ENCODE results near the gene GRIK3. TPM values are rescaled to one million over a fixed set of nuclear protein-coding genes. Genes with fewer than 3 reads are reported as not detected.

The GRIK3 gene
- total RNA-seq, 2 donors from 2014 or later: 0.20 to 1.2 TPM

- Histone ChIP-seq H3K9ac (ENCODE audit: low read depth in 2 of 2, low read length in 2 of 2) (no peak overlapping the region), H3K27me3 (no peaks in the 10 kb centered on the region), H3K36me3 (no peaks in the 10 kb centered on the region), H3K4me1 (no peaks in the 10 kb centered on the region), H3K9me3 (no peaks in the 10 kb centered on the region), H3K4me3 (no peak overlapping the region), H3K27ac (no peak overlapping the region)
- TF ChIP-seq CTCF (IDR thresholded peaks at IDR 0.05): no peak
- no peak for DNase-seq
- intact Hi-C loops (cut with DNase I): no loop called here
These were observed 195.4 kb downstream of the GRIK3 start for GRCh38 chr1:36838888-36839287.

GRCh38 chr1:36836916-36837315 is 197.4 kb downstream of the GRIK3 start:
- Histone ChIP-seq H3K4me3 (no peak overlapping the region), H3K4me1 (no peaks in the 10 kb centered on the region), H3K9me3 (no peaks in the 10 kb centered on the region), H3K27ac (no peak overlapping the region), H3K27me3 (no peaks in the 10 kb centered on the region), H3K36me3 (no peaks in the 10 kb centered on the region), H3K9ac (ENCODE audit: low read depth in 2 of 2, low read length in 2 of 2) (no peak overlapping the region)
- TF ChIP-seq CTCF (IDR thresholded peaks at IDR 0.05): no peak
- intact Hi-C loops (cut with DNase I): no loop called here
- no peak for DNase-seq

- no peak for TF ChIP-seq CTCF (IDR thresholded peaks at IDR 0.05)
- no peak overlapping the region for H3K4me3 ChIP-seq
- intact Hi-C loops (cut with DNase I): no loop called here
- no peak for DNase-seq
- H3K4me1 ChIP-seq: no peaks in the 10 kb centered on the region
- no peaks in the 10 kb centered on the region for H3K9me3 ChIP-seq
- no peaks in the 10 kb centered on the region for H3K36me3 ChIP-seq
- no peak overlapping the region for H3K9ac ChIP-seq (ENCODE audit: low read depth in 2 of 2, low read length in 2 of 2)
- H3K27ac ChIP-seq: no peak overlapping the region
- H3K27me3 ChIP-seq: no peaks in the 10 kb centered on the region
These were observed 198.0 kb downstream of the GRIK3 start for GRCh38 chr1:36836196-36836883.

- intact Hi-C loops (cut with DNase I): no loop called here
- no peaks in the 10 kb centered on the region for H3K9me3 ChIP-seq
- no peaks in the 10 kb centered on the region for H3K4me1 ChIP-seq
- H3K9ac ChIP-seq (ENCODE audit: low read depth in 2 of 2, low read length in 2 of 2): no peak overlapping the region
- TF ChIP-seq CTCF (IDR thresholded peaks at IDR 0.05): no peak
- no peaks in the 10 kb centered on the region for H3K36me3 ChIP-seq
- H3K27ac ChIP-seq: no peak overlapping the region
- H3K27me3 ChIP-seq: no peaks in the 10 kb centered on the region
- no peak for DNase-seq
- H3K4me3 ChIP-seq: no peak overlapping the region
These were observed 198.6 kb downstream of the GRIK3 start for GRCh38 chr1:36835696-36836095.

- Histone ChIP-seq H3K4me1 (no peaks in the 10 kb centered on the region), H3K27me3 (no peaks in the 10 kb centered on the region), H3K9me3 (no peaks in the 10 kb centered on the region), H3K27ac (no peak overlapping the region), H3K4me3 (no peak overlapping the region), H3K36me3 (no peaks in the 10 kb centered on the region), H3K9ac (ENCODE audit: low read depth in 2 of 2, low read length in 2 of 2) (no peak overlapping the region)
- intact Hi-C loops (cut with DNase I): no loop called here
- no peak for DNase-seq
- TF ChIP-seq CTCF (IDR thresholded peaks at IDR 0.05): no peak
These were observed 199.2 kb downstream of the GRIK3 start for GRCh38 chr1:36835017-36835695.

All from colonic mucosa (tissue), 4 donors.